Heart left ventricle (tissue), 16 donors: ENCODE results near the gene STX10. TPM values are rescaled to one million over a fixed set of nuclear protein-coding genes. Genes with fewer than 3 reads are reported as not detected.
A peak's percentile ranks its signal among the peaks of the same experiment; 100 is the strongest.

ENCODE experiments used
- ATAC-seq, 4 donors: fragments of 200-7000 bp; cut with Tn5 transposase; one replicate each; pipeline ENCODE4 v1.9.1; 2020 to 2022; ENCODE audit warnings: moderate library complexity in 4 of 4, mild to moderate bottlenecking in 3 of 4, moderate number of reproducible peaks in 1 of 4
- DNase-seq, 5 donors: peaks; one replicate each; pipeline ENCODE4 v3.0.0-alpha.2; 2020
- H3K27ac ChIP-seq, 12 donors: fragments of 200-600 bp; sonication (generic) in 4 of 12; one replicate each; pipeline versions ENCODE4 v1.5.0 to v1.8.0; 2016 to 2022; ENCODE audit warnings: mild to moderate bottlenecking in 2 of 12
- H3K27me3 ChIP-seq, 9 donors: fragments of 200-600 bp; sonication (generic) in 2 of 9; one replicate each; pipeline versions ENCODE4 v1.5.1 to v1.8.0; 2016 to 2022; ENCODE audit warnings: mild to moderate bottlenecking in 3 of 9
- H3K36me3 ChIP-seq, 9 donors: fragments of 200-600 bp; sonication (generic) in 2 of 9; one replicate each; pipeline versions ENCODE4 v1.5.0 to v1.8.0; 2018 to 2022; ENCODE audit warnings: mild to moderate bottlenecking in 2 of 9
- H3K4me1 ChIP-seq, 12 donors: fragments of 200-600 bp; sonication (generic) in 4 of 12; one replicate each; pipeline versions ENCODE4 v1.5.0 to v1.8.0; 2016 to 2022; ENCODE audit warnings: mild to moderate bottlenecking in 3 of 12
- H3K4me3 ChIP-seq, 12 donors: fragments of 200-600 bp; sonication (generic) in 4 of 12; one replicate each; pipeline versions ENCODE4 v1.5.0 to v1.8.0; 2017 to 2022; ENCODE audit warnings: mild to moderate bottlenecking in 9 of 12, moderate library complexity in 4 of 12
- H3K9me3 ChIP-seq, 12 donors: fragments of 200-600 bp; sonication (generic) in 4 of 12; one replicate each; pipeline versions ENCODE4 v1.5.0 to v1.8.0; 2016 to 2022; ENCODE audit warnings: mild to moderate bottlenecking in 1 of 12
- POLR2A ChIP-seq, 2 donors: fragments of 450-650 bp; IDR thresholded peaks; one replicate each; pipeline ENCODE4 v1.6.1; 2017; ENCODE audit warnings: antibody characterized with exemption in 2 of 2, mild to moderate bottlenecking in 2 of 2, moderate library complexity in 2 of 2
- WGBS, 4 donors: extraction: QIAGEN DNeasy Blood & Tissue Kit in 2 of 4; methylation state at CpG; one replicate each; pipeline versions ENCODE4 v1.1.5 to v1.1.7; 2013 to 2018; 5-methylcytosine and 5-hydroxymethylcytosine counted together
- intact Hi-C, 10 donors: fragments of 100-400 bp; cut with DNase I; formaldehyde crosslinking; loops; one replicate each; pipeline versions ENCODE4 v1.11.1 to v1.14.2; 2022
- long read RNA-seq, 3 donors: library from polyadenylated mRNA; unstranded; transcript quantifications; one replicate each; pipeline ENCODE4 v2.0.0, GENCODE V29; 2020 to 2021
- polyA plus RNA-seq, 2 donors: library from polyadenylated mRNA; stranded (reverse); fragments of 200-250 nt; gene quantifications; one replicate each; pipeline ENCODE4 v1.2.3, GENCODE V29; 2013
- total RNA-seq, 9 donors: library from RNA; depleted of rRNA in 2 of 9; stranded (reverse); fragments of >200 nt in 2 of 9; fragmentation: NEBNext Ultra II Directional in 3 of 9; extraction: Animal tissue kit (Norgen Biotek cat#: 25700) in 3 of 9; gene quantifications; one replicate each; pipeline versions ENCODE4 v1.1.0 to v1.2.4, GENCODE V29; 2016 to 2023
- TF ChIP-seq, protein P1 (sequence below), 12 donors: fragments of 200-600 bp; sonication (generic) in 4 of 12; IDR thresholded peaks; one replicate each; pipeline versions ENCODE4 v1.5.0 to v1.8.0; 2018 to 2022; ENCODE audit warnings: antibody characterized with exemption in 12 of 12, mild to moderate bottlenecking in 5 of 12
- donor health status: ischemic (EF 13 %, LVEDD 7.1; RV severe dilation, severe dysfunction).
- donor health status: healthy with polysubstance abuse.
- donor health status: DM: no; HTN: yes; CAD: no.
- donor health status: DM: no; HTN: no; CAD: no.
- donor health status: ischemic (EF 25% LVEDD 6.9; RV normal size, moderate dysfunction).
- donor health status: ischemic (EF 25% LVEDD 5.7; RV mildly dilated, moderate dysfunction).
- donor health status: healthy.
- donor health status: DM: yes; HTN: yes; CAD: no.
- donor health status: ischemic (EF 35%, LVEDD 5.7; RV mildly dilated, moderate dysfunction).
- donor health status: nonischemic (EF 11% LVEDD 7.7; RV severe dilation, severe dysfunction).
- donor health status: DM: yes; HTN: yes; CAD: no.
- donor health status: PGD.
- donor health status: ischemic (EF 29% LVEDD 5.4; RV normal size, mild dysfunction).
- donor health status: nonischemic (EF 23%, LVEDD 6.1; RV moderate dilation, normal function).

Gene STX10, protein sequence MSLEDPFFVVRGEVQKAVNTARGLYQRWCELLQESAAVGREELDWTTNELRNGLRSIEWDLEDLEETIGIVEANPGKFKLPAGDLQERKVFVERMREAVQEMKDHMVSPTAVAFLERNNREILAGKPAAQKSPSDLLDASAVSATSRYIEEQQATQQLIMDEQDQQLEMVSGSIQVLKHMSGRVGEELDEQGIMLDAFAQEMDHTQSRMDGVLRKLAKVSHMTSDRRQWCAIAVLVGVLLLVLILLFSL
- 10 to 100 TPM; 24.0 to 48.8 (median 35.8) TPM for total RNA-seq
- 10 to 100 TPM; 52.5 to 64.7 TPM for polyA plus RNA-seq
- long read RNA-seq, donor 1, transcript STX10-204 (8 exons, 1,136 nt), result major isoform, 38 of 65 reads
- long read RNA-seq, donor 1, partial matches to known transcripts, result 22 of 65 reads
- long read RNA-seq, donor 1, other reads (novel, unspliced or antisense), result 0 of 65 reads
- long read RNA-seq, donor 2, transcript STX10-204 (8 exons, 1,136 nt), result major isoform, 82 of 120 reads
- long read RNA-seq, donor 2, partial matches to known transcripts, result 29 of 120 reads
- long read RNA-seq, donor 2, other reads (novel, unspliced or antisense), result 4 of 120 reads
- long read RNA-seq, donor 3, transcript STX10-204 (8 exons, 1,136 nt), result major isoform, 55 of 77 reads
- long read RNA-seq, donor 3, partial matches to known transcripts, result 15 of 77 reads
- long read RNA-seq, donor 3, other reads (novel, unspliced or antisense), result 3 of 77 reads

DNA sequence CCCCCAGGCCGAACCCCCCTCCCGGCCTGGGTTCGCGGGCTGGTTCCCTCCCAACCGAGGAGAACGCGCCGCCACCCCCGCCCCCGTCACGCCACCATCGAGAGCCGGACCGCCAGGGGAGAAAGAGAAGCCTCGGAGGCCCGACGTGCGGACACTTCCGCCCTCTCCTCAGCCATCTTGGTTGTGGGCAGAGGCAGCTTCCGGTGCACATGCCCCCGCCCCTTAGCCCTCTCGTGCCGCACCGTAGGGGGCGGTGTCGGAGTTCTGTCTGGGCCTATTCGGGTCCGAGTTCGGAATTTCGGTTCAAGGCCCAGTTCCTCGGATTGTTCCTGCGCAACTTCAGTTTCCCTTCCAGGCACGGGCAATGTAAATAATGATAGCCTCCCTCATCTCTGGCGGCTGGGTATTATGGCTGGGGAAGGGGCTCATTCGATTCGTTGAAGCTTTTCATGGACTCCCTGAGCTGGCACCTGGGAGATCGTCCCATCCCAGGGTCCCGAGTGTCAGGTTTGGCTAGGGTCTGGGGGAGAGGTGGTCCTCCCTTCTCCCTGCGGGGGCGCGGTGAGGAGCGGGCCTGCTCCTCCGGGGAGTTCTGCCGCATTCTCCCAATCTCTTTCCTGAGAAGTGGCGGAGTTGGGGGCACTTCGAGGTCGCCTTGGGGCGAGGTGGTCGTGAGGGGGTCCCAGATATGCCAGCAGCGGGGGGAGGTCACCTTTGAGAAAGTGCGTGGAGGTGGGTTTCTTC is at the start of gene STX10, which contains the start of gene IER2:
TSS of gene STX10 (minus strand) at position 189 of the 744 bp plus-strand sequence. CDS start 202 bp downstream, outside the sequence.
TSS of gene IER2 (plus strand) at position 225 of the 744 bp plus-strand sequence. CDS start 2,776 bp downstream, outside the sequence.
- TF ChIP-seq, protein P1, sequence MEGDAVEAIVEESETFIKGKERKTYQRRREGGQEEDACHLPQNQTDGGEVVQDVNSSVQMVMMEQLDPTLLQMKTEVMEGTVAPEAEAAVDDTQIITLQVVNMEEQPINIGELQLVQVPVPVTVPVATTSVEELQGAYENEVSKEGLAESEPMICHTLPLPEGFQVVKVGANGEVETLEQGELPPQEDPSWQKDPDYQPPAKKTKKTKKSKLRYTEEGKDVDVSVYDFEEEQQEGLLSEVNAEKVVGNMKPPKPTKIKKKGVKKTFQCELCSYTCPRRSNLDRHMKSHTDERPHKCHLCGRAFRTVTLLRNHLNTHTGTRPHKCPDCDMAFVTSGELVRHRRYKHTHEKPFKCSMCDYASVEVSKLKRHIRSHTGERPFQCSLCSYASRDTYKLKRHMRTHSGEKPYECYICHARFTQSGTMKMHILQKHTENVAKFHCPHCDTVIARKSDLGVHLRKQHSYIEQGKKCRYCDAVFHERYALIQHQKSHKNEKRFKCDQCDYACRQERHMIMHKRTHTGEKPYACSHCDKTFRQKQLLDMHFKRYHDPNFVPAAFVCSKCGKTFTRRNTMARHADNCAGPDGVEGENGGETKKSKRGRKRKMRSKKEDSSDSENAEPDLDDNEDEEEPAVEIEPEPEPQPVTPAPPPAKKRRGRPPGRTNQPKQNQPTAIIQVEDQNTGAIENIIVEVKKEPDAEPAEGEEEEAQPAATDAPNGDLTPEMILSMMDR (IDR thresholded peaks at IDR 0.05), result peak; percentile 44 to 85 (median 64)
- peak in 1 of 2 donors; percentile 76 for TF ChIP-seq POLR2A (IDR thresholded peaks at IDR 0.05)
- peaks cover 0 to 35% (median 14%) of the 10 kb centered on the region in 12 donors for H3K4me1 ChIP-seq

DNA sequence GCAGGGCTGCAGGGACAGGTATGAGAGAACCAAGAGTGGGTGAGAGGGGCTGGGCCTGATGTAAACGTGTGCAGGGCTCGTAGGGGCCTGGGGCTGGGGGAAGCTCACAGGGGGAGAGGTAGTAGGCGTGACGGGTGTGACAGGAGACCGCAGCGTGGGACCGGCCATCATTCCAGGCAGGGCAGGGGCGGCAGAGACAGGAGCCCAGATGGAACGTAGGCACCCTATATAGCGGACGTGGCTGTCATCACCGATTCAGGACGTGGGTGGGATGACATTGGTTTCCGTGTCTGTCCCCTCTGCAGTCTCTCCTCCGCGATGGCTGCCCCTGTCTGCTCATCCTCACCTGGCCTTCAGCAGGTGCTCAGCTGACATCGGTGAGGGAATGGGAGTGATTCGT is 48.5 kb upstream of the STX10 start:
- H3K27me3 ChIP-seq, result no peaks in the 10 kb centered on the region
- no peaks in the 10 kb centered on the region for H3K9me3 ChIP-seq
- no peak overlapping the region for H3K4me3 ChIP-seq
- intact Hi-C loops, result loop anchor here in 7 of 10 donors (5.0 kb wide), 2 partner anchors 59 to 64 kb away; no protein-coding TSS in a partner anchor
- no peak overlapping the region for H3K27ac ChIP-seq
- TF ChIP-seq, protein P1 (IDR thresholded peaks at IDR 0.05), result no peak
- TF ChIP-seq POLR2A (IDR thresholded peaks at IDR 0.05), result no peak
- WGBS, 4 donors, result 71 to 79% (median 78%) methylated on average over 16 to 18 of the region's 18 CpGs
- H3K4me1 ChIP-seq, result peaks cover 0 to 13% (median 0%) of the 10 kb centered on the region in 12 donors
- DNase-seq (no peak), ATAC-seq (no peak)
- H3K36me3 ChIP-seq, result no peaks in the 10 kb centered on the region

More for the DNA sequence above, at the start of gene STX10, which contains the start of gene IER2:
- WGBS, 4 donors, result 0 to 1% (median 1%) methylated on average over 15 to 51 of the region's 51 CpGs
- ATAC-seq, result peak; percentile 73 to 78 (median 78)
- Histone ChIP-seq H3K4me3 (peak within 1 kb of the TSS; percentile 45 to 98 (median 91)), H3K27me3 (no peaks in the 10 kb centered on the region), H3K9me3 (no peaks in the 10 kb centered on the region), H3K36me3 (peaks cover 0 to 15% (median 4%) of the 10 kb centered on the region in 9 donors), H3K27ac (peak within 1 kb of the TSS; percentile 87 to 100 (median 98))
- DNase-seq, result peak; percentile 97 to 98 (median 97)
- intact Hi-C loops, result loop anchor here in 8 of 10 donors (2.0 to 10.0 kb wide), 12 partner anchors 14 to 694 kb away; partner anchors contain the start of genes LYL1 (in 7 of the 8), TRMT1 (in 4 of the 8), NACC1 (in 3 of the 8) and DAND5 (in 1 of the 8)

DNA sequence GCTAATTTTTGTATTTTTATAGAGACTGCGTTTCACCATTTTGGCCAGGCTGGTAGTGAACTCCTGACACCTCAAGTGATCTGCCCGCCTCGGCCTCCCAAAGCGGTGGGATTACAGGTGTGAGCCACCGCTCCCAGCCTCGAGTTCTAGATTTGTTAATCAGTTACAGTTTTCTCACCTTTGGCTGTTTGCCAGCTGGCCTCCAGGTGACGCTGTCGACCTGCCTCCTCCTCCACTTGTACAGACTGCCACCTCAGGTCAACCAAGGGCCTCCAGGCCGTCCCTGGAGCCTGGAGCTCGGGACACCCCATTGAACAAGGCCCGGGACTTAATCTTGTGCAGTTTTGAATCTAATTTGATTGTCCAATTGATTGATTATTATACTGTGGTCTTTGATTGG is 45.5 kb upstream of the STX10 start:
- no peaks in the 10 kb centered on the region for H3K9me3 ChIP-seq
- WGBS, 4 donors, result 71 to 79% (median 74%) methylated on average over 11 of the region's 11 CpGs
- no peak for DNase-seq
- H3K4me3 ChIP-seq, result no peak overlapping the region
- TF ChIP-seq, protein P1 (IDR thresholded peaks at IDR 0.05), result peak in 1 of 12 donors; percentile 25
- no peak for TF ChIP-seq POLR2A (IDR thresholded peaks at IDR 0.05)
- H3K36me3 ChIP-seq, result no peaks in the 10 kb centered on the region
- H3K27ac ChIP-seq, result no peak overlapping the region
- no peak for ATAC-seq
- intact Hi-C loops, result loop anchor here in 9 of 10 donors (2.0 to 5.0 kb wide), 3 partner anchors 62 to 67 kb away; no protein-coding TSS in a partner anchor
- peaks cover 0 to 18% (median 0%) of the 10 kb centered on the region in 12 donors for H3K4me1 ChIP-seq
- H3K27me3 ChIP-seq, result no peaks in the 10 kb centered on the region
